Dermis blood vessel endothelial cell (primary cell): ENCODE measurements around the gene CMKLR1. TPM values are rescaled to one million over a fixed set of nuclear protein-coding genes. Genes with fewer than 3 reads are reported as not detected.

Experiments used
- DNase-seq: peaks from one replicate; pipeline ENCODE4 v3.0.0; 2010
- total RNA-seq: library from RNA; depleted of rRNA; stranded (reverse); fragments of >200 nt; gene quantifications from 2 replicates; pipeline ENCODE4 v1.2.3, GENCODE V29; 2014

The CMKLR1 gene
- total RNA-seq, 1 donor from 2014 or later, result 1.0 TPM

- peak; percentile 44 for DNase-seq
Measured at GRCh38 chr12:108333898-108334699, 5.0 kb downstream of the CMKLR1 start.

GRCh38 chr12:108332791-108333382, 6.2 kb downstream of the CMKLR1 start:
- DNase-seq, result peak; percentile 19

GRCh38 chr12:108328420-108328819, 10.7 kb downstream of the CMKLR1 start:
- no peak for DNase-seq

GRCh38 chr12:108327621-108328344, 11.3 kb downstream of the CMKLR1 start:
- no peak for DNase-seq

- DNase-seq, result no peak
Measured at GRCh38 chr12:108326254-108326750, 12.8 kb downstream of the CMKLR1 start.

- DNase-seq, result no peak
Measured at GRCh38 chr12:108325549-108325948, 13.6 kb downstream of the CMKLR1 start.

GRCh38 chr12:108325018-108325358, 14.1 kb downstream of the CMKLR1 start:
- no peak for DNase-seq

- DNase-seq, result no peak
Measured at GRCh38 chr12:108324351-108325017, 14.6 kb downstream of the CMKLR1 start.

- no peak for DNase-seq
Measured at GRCh38 chr12:108323581-108323980, 15.5 kb downstream of the CMKLR1 start.

- DNase-seq, result no peak
Measured at GRCh38 chr12:108322998-108323397, 16.1 kb downstream of the CMKLR1 start.

GRCh38 chr12:108321688-108322087, 17.4 kb downstream of the CMKLR1 start:
- DNase-seq, result no peak

GRCh38 chr12:108320507-108321293, 18.4 kb downstream of the CMKLR1 start:
- no peak for DNase-seq

- DNase-seq, result no peak
Measured at GRCh38 chr12:108319277-108320234, 19.6 kb downstream of the CMKLR1 start.

GRCh38 chr12:108318472-108319275, 20.4 kb downstream of the CMKLR1 start:
- no peak for DNase-seq

- DNase-seq, result no peak
Measured at GRCh38 chr12:108317308-108318234, 21.5 kb downstream of the CMKLR1 start.

GRCh38 chr12:108316176-108317086, 22.7 kb downstream of the CMKLR1 start:
- no peak for DNase-seq

- no peak for DNase-seq
Measured at GRCh38 chr12:108315486-108316105, 23.5 kb downstream of the CMKLR1 start.
